Left lung (tissue), 10 donors: ENCODE data around the gene RNH1. TPM values are rescaled to one million over a fixed set of nuclear protein-coding genes. Genes with fewer than 3 reads are reported as not detected.

Experiments used
- ATAC-seq: fragments of 200-7000 bp; cut with Tn5 transposase; one replicate; pipeline ENCODE4 v1.9.1; 2020; ENCODE audit warnings: moderate library complexity
- DNase-seq, 4 donors: peaks; one replicate each; pipeline ENCODE4 v3.0.0-alpha.2; 2013 to 2020
- H3K27ac ChIP-seq, 2 donors: fragments of 200-600 bp; sonication (generic) in 1 of 2; one replicate each; pipeline versions ENCODE4 v1.5.0 to v1.8.0; 2020 to 2021
- H3K27me3 ChIP-seq, 2 donors: fragments of 200-600 bp; sonication (generic) in 1 of 2; one replicate each; pipeline versions ENCODE4 v1.5.0 to v1.8.0; 2020 to 2021
- H3K36me3 ChIP-seq, 2 donors: fragments of 200-600 bp; sonication (generic) in 1 of 2; one replicate each; pipeline versions ENCODE4 v1.5.0 to v1.8.0; 2020 to 2021
- H3K4me1 ChIP-seq, 2 donors: fragments of 200-600 bp; one replicate each; pipeline ENCODE4 v1.8.0; 2021
- H3K4me3 ChIP-seq, 2 donors: fragments of 200-600 bp; sonication (generic) in 1 of 2; one replicate each; pipeline versions ENCODE4 v1.5.0 to v1.8.0; 2020 to 2021; ENCODE audit warnings: mild to moderate bottlenecking in 1 of 2
- H3K9me3 ChIP-seq, 2 donors: fragments of 200-600 bp; sonication (generic) in 1 of 2; one replicate each; pipeline versions ENCODE4 v1.5.0 to v1.8.0; 2020 to 2021
- intact Hi-C, 2 donors: fragments of 100-400 bp; cut with DNase I; formaldehyde crosslinking; loops; one replicate each; pipeline versions ENCODE4 v1.11.2 to v1.14.2; 2022
- polyA plus RNA-seq, 6 donors: library from polyadenylated mRNA; unstranded; fragments of 120-200 nt; gene quantifications; one replicate each; pipeline ENCODE4 v1.2.1, GENCODE V29; 2013; ENCODE audit not compliant: insufficient read length in 6 of 6
- total RNA-seq, 2 donors: library from RNA; stranded (reverse); fragmentation: NEBNext Ultra II Directional; extraction: Animal tissue kit (Norgen Biotek cat#: 25700); gene quantifications; one replicate each; pipeline ENCODE4 v1.2.1, GENCODE V29; 2021
- TF ChIP-seq, protein P1 (sequence below), 2 donors: fragments of 200-600 bp; sonication (generic) in 1 of 2; IDR thresholded peaks; one replicate each; pipeline versions ENCODE4 v1.5.0 to v1.8.0; 2021; ENCODE audit warnings: antibody characterized with exemption in 2 of 2
- donor health status: DM: no; HTN: yes; CAD: no.
- donor health status: DM: no; HTN: no; CAD: no.

The RNH1 gene
- total and polyA plus RNA-seq, 8 donors = 69.3 to 243 (median 91.2) TPM

DNA sequence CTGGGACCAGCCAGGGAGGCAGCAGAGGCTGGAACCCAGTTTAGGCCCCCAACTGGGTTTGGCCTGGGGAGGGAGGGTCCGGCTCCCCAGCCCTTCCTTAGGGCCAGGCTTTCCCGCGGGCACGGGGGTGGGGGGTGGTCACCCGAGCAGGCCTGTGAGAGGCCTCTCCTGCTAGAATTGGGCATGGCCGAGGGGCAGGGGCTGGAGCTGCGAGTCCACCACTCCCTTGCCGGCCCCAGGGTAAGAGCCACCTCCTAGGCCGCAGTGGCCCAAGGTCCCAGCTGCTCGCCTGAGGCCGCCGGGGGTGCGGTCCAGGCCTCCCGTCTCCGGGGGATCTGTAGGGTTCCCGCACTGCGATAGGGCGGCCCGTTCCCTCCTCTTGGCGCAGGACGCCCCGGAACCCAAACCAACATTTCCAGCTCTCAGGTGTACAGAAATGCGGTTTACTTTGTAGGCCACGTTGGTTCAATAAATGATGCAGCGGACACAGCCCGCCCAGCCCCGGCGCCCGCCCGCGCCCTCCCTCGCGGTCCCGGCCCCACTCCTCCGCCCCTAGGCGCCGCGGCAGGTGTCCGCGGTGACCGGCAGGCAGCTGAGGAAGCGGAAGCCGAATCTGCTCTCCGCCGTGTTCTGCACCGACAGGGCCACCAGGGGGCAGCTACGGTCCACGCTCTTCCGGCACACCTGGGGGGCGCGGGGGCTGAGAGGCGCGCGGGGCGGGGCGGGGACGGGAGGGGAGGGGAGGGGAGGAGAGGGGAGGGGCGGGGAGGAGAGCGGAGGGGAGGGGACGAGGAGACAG is 47.6 kb upstream of the RNH1 start:
- TF ChIP-seq, protein P1, sequence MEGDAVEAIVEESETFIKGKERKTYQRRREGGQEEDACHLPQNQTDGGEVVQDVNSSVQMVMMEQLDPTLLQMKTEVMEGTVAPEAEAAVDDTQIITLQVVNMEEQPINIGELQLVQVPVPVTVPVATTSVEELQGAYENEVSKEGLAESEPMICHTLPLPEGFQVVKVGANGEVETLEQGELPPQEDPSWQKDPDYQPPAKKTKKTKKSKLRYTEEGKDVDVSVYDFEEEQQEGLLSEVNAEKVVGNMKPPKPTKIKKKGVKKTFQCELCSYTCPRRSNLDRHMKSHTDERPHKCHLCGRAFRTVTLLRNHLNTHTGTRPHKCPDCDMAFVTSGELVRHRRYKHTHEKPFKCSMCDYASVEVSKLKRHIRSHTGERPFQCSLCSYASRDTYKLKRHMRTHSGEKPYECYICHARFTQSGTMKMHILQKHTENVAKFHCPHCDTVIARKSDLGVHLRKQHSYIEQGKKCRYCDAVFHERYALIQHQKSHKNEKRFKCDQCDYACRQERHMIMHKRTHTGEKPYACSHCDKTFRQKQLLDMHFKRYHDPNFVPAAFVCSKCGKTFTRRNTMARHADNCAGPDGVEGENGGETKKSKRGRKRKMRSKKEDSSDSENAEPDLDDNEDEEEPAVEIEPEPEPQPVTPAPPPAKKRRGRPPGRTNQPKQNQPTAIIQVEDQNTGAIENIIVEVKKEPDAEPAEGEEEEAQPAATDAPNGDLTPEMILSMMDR (IDR thresholded peaks at IDR 0.05) = peak; percentile 34 to 73
- no peaks in the 10 kb centered on the region for H3K36me3 ChIP-seq
- peak overlapping the region; percentile 22 to 41 for H3K4me3 ChIP-seq
- H3K27me3 ChIP-seq = peaks cover 28 to 72% of the 10 kb centered on the region in 2 donors
- peaks cover 8 to 24% of the 10 kb centered on the region in 2 donors for H3K4me1 ChIP-seq
- H3K9me3 ChIP-seq = no peaks in the 10 kb centered on the region
- ATAC-seq = peak; percentile 86
- peak in 3 of 4 donors; percentile 70 to 92 (median 70) for DNase-seq
- H3K27ac ChIP-seq = no peak overlapping the region
- intact Hi-C loops = no loop called here

DNA sequence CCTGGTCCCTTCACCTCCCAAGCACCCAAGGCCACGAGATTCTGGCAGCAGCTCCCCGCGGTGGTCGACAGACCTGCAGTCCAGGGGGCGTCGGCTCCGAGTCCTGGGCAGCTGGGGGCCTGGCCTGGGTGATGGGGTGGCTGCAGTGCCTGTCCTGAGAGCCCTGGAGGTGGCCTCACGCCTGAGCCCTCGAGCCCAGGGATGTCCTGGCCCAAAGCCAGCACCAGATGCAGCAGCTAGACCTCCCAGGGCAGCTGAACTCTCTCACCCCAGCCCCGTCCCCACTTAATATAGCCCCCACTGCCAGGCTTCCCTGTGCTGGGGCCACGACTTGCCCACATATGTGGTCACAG is 46.9 kb upstream of the RNH1 start:
- TF ChIP-seq, protein P1 (IDR thresholded peaks at IDR 0.05) = no peak
- H3K27ac ChIP-seq = no peak overlapping the region
- no peaks in the 10 kb centered on the region for H3K36me3 ChIP-seq
- no peak overlapping the region for H3K4me3 ChIP-seq
- DNase-seq (no peak), ATAC-seq (no peak)
- intact Hi-C loops = no loop called here
- H3K27me3 ChIP-seq = peaks cover 28 to 66% of the 10 kb centered on the region in 2 donors
- no peaks in the 10 kb centered on the region for H3K9me3 ChIP-seq
- H3K4me1 ChIP-seq = peaks cover 8 to 23% of the 10 kb centered on the region in 2 donors

DNA sequence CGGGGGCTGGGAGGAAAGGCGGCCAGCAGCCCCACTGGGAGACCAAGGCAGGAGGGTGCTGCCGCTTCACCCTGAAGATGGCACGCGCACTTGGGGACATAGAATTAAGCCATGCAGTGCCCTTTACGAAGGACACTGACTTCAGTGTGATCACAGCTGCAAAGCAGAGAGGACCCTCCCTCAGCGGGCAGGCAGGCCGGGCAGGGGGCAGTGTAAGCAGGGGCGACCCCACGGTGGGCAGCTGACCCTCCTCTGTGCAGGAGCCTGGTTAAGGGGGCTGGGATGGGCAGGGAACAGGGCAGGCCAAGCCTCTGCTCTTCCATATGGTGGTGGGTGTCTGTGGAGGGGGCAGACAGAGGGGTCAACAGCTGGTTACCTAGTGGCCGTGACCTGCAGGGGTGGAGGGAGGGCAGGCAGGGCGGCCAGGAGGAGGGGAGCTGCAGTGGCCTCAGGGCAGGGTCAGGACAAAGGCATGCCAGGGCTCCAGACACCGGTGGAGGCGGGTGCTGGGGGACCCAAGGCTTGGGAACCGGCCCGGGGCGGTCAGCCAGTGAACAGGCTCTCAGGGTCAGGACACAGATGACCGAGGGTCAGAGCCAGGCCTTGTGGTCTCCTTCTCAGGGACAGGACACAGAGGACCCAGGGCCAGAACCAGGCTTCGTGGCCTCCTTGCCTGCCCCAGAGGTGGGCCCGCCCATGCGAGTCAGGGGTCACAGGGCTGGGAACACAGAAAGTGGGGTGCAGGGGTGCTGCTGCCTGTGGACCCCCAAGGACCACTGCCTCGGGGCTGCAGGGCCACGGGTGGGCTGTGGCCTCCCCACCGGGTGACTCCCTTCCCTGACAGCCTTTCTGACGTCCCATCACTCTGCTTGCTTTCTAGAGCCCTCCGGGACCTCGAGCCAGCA is 46.3 kb upstream of the RNH1 start:
- Histone ChIP-seq H3K4me1 (peaks cover 8 to 23% of the 10 kb centered on the region in 2 donors), H3K27ac (no peak overlapping the region), H3K4me3 (no peak overlapping the region), H3K9me3 (no peaks in the 10 kb centered on the region), H3K27me3 (peaks cover 28 to 59% of the 10 kb centered on the region in 2 donors), H3K36me3 (no peaks in the 10 kb centered on the region)
- no peak for ATAC-seq
- DNase-seq = no peak
- intact Hi-C loops = no loop called here
- TF ChIP-seq, protein P1 (IDR thresholded peaks at IDR 0.05) = no peak

DNA sequence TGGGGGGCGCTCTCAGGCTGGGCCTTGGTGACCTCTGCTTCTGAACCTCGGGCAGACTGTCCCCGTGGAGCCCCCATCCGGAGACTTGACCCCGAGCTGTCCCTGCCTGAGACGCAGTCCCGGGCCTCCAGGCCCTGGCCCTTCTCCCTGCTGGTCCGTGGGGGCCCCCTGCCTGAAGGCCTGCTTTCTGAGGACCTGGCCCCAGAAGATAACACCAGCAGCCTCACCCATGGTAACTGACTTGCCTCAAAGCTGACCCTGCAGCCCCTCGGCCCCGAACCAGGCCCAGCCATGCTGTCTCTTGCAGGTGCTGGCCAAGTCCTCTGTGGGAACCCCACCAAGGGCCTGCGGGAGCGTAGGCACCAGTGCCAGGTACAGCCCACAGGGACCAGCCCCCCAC is 44.6 kb upstream of the RNH1 start:
- Histone ChIP-seq H3K27me3 (peaks cover 19 to 42% of the 10 kb centered on the region in 2 donors), H3K27ac (no peak overlapping the region), H3K4me1 (peaks cover 8 to 23% of the 10 kb centered on the region in 2 donors), H3K36me3 (no peaks in the 10 kb centered on the region), H3K9me3 (no peaks in the 10 kb centered on the region), H3K4me3 (no peak overlapping the region)
- TF ChIP-seq, protein P1 (IDR thresholded peaks at IDR 0.05) = no peak
- ATAC-seq = no peak
- no peak for DNase-seq
- intact Hi-C loops = no loop called here

DNA sequence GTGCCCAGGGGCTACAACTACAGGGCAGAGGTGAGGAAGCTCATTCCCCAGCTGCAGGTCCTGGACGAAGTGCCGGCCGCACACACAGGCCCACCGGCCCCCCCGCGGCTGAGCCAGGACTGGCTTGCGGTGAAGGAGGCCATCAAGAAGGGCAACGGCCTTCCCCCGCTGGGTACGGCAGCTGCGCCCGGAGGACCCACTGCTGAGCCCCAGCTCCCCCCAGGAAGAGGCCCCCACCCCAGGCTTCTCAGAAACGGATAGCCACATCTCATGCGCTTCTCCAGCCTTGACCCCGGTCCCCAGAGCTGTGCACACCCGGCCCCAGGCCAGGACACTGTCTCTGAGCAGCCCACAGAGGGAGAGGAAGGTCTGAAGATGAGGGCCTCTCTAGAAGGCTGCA is 44.1 kb upstream of the RNH1 start:
- no peaks in the 10 kb centered on the region for H3K36me3 ChIP-seq
- intact Hi-C loops = no loop called here
- peaks cover 14 to 37% of the 10 kb centered on the region in 2 donors for H3K27me3 ChIP-seq
- H3K4me3 ChIP-seq = no peak overlapping the region
- H3K4me1 ChIP-seq = peaks cover 8 to 20% of the 10 kb centered on the region in 2 donors
- no peaks in the 10 kb centered on the region for H3K9me3 ChIP-seq
- TF ChIP-seq, protein P1 (IDR thresholded peaks at IDR 0.05) = no peak
- H3K27ac ChIP-seq = no peak overlapping the region
- ATAC-seq (no peak), DNase-seq (no peak)
